ENCODE measurements around the gene CLDND1. TPM values are rescaled to one million over a fixed set of nuclear protein-coding genes. Genes with fewer than 3 reads are reported as not detected.
"Not testable (repeated sequence)": the region's sequence is repeated elsewhere in the genome, so short reads cannot be mapped to it uniquely, and the experiment has no call there.

The CLDND1 gene
- total and polyA plus RNA-seq, 2 donors (not counting 1 experiment from before 2014, with no cell fraction given): 69.4 to 134 TPM

GRCh38 chr3:98560911-98561310 lies 38.2 kb upstream of the CLDND1 start:
- Histone ChIP-seq H3K4me1 (ENCODE audit: control insufficient read depth in 2 of 2, insufficient read depth in 2 of 2, low read length in 2 of 2) (peaks cover 6 to 34% of the 10 kb centered on the region in 2 donors), H2AFZ (ENCODE audit: insufficient read depth, low read depth, low read length, poor library complexity, severe bottlenecking) (no peak overlapping the region), H3K27ac (ENCODE audit: low read length in 2 of 2) (no peak overlapping the region), H3K4me3 (ENCODE audit: control extremely low read depth in 1 of 5, extremely low read depth in 1 of 5, insufficient read depth in 1 of 5, low read depth in 2 of 5, low read length in 4 of 5) (no peak overlapping the region), H3K27me3 (replicated peaks in 1 of 4; ENCODE audit: control extremely low read depth in 1 of 4, control insufficient read depth in 3 of 4, insufficient read depth in 4 of 4, low read length in 3 of 4) (no peaks in the 10 kb centered on the region), H3K36me3 (replicated peaks in 1 of 2; ENCODE audit: control extremely low read depth in 1 of 2, control insufficient read depth in 1 of 2, extremely low read depth in 1 of 2, insufficient read depth in 2 of 2, low read length in 1 of 2) (no peaks in the 10 kb centered on the region), H4K20me1 (ENCODE audit: control insufficient read depth, insufficient read depth, low read length, poor library complexity, severe bottlenecking) (no peaks in the 10 kb centered on the region), H3K9me3 (ENCODE audit: control extremely low read depth in 1 of 3, control insufficient read depth in 2 of 3, insufficient read depth in 1 of 3, low read length in 2 of 3) (no peaks in the 10 kb centered on the region), H3K79me2 (ENCODE audit: control insufficient read depth, insufficient read depth, low read length) (no peaks in the 10 kb centered on the region), H3K9ac (ENCODE audit: low read length) (no peak overlapping the region), H3K4me2 (replicated peaks; ENCODE audit: low read depth, low read length, poor library complexity, severe bottlenecking) (no peak overlapping the region)
- DNase-seq (no peak), ATAC-seq (ENCODE audit: low read depth) (no peak)
- ChIA-PET CTCF (no interaction called here), POLR2A (no interaction called here)
- Mint-ChIP-seq H3K27ac (no peak overlapping the region), H3K4me3 (no peak overlapping the region), H3K27me3 (peaks cover 2% of the 10 kb centered on the region), H3K9me3 (ENCODE audit: insufficient read depth) (no peaks in the 10 kb centered on the region), H3K4me1 (peaks cover 37% of the 10 kb centered on the region)
- no CpG with 5 or more reads among the region's 2 CpGs for WGBS (ENCODE audit: insufficient coverage)
- TF ChIP-seq CTCF (IDR thresholded peaks at IDR 0.05) (no peak), EZH2 (IDR thresholded peaks at IDR 0.05; ENCODE audit: borderline replicate concordance, insufficient read depth, low read depth, low read length, poor library complexity, severe bottlenecking) (no peak)
- intact Hi-C loops (cut with micrococcal nuclease): no loop called here

GRCh38 chr3:98559769-98560168 lies 37.1 kb upstream of the CLDND1 start:
- H3K4me1 Mint-ChIP-seq: peaks cover 36% of the 10 kb centered on the region
- H3K27ac ChIP-seq (ENCODE audit: low read length in 2 of 2); DNase-seq; H3K9ac ChIP-seq (ENCODE audit: low read length); H3K4me2 ChIP-seq (replicated peaks; ENCODE audit: low read depth, low read length, poor library complexity, severe bottlenecking); POLR2A ChIA-PET; H3K27me3 Mint-ChIP-seq; H3K4me3 ChIP-seq (ENCODE audit: control extremely low read depth in 1 of 5, extremely low read depth in 1 of 5, insufficient read depth in 1 of 5, low read depth in 2 of 5, low read length in 4 of 5); intact Hi-C loops (cut with micrococcal nuclease); H3K4me3 Mint-ChIP-seq; H3K79me2 ChIP-seq (ENCODE audit: control insufficient read depth, insufficient read depth, low read length); H4K20me1 ChIP-seq (ENCODE audit: control insufficient read depth, insufficient read depth, low read length, poor library complexity, severe bottlenecking); ATAC-seq (ENCODE audit: low read depth); CTCF ChIA-PET; H3K9me3 Mint-ChIP-seq (ENCODE audit: insufficient read depth); H3K36me3 ChIP-seq (replicated peaks in 1 of 2; ENCODE audit: control extremely low read depth in 1 of 2, control insufficient read depth in 1 of 2, extremely low read depth in 1 of 2, insufficient read depth in 2 of 2, low read length in 1 of 2); H2AFZ ChIP-seq (ENCODE audit: insufficient read depth, low read depth, low read length, poor library complexity, severe bottlenecking); H3K27me3 ChIP-seq (replicated peaks in 1 of 4; ENCODE audit: control extremely low read depth in 1 of 4, control insufficient read depth in 3 of 4, insufficient read depth in 4 of 4, low read length in 3 of 4); H3K27ac Mint-ChIP-seq; H3K9me3 ChIP-seq (ENCODE audit: control extremely low read depth in 1 of 3, control insufficient read depth in 2 of 3, insufficient read depth in 1 of 3, low read length in 2 of 3): not testable (repeated sequence)
- WGBS (ENCODE audit: insufficient coverage): 100% methylated on average over 1 of the region's 2 CpGs
- peaks cover 6 to 32% of the 10 kb centered on the region in 2 donors for H3K4me1 ChIP-seq (ENCODE audit: control insufficient read depth in 2 of 2, insufficient read depth in 2 of 2, low read length in 2 of 2)

Data from B cell (primary cell).